GM19468 (cell line): Measurements from ENCODE around the gene AHDC1.

Experiments
- ATAC-seq: cut with Tn5 transposase; IDR thresholded peaks from one replicate; pipeline ENCODE4 v1.9.1; 2021; ENCODE audit warnings: mild to moderate bottlenecking, moderate library complexity, moderate number of reproducible peaks; ENCODE audit not compliant: unreplicated experiment; ENCODE audit errors: extremely low read depth

The AHDC1 gene

DNA sequence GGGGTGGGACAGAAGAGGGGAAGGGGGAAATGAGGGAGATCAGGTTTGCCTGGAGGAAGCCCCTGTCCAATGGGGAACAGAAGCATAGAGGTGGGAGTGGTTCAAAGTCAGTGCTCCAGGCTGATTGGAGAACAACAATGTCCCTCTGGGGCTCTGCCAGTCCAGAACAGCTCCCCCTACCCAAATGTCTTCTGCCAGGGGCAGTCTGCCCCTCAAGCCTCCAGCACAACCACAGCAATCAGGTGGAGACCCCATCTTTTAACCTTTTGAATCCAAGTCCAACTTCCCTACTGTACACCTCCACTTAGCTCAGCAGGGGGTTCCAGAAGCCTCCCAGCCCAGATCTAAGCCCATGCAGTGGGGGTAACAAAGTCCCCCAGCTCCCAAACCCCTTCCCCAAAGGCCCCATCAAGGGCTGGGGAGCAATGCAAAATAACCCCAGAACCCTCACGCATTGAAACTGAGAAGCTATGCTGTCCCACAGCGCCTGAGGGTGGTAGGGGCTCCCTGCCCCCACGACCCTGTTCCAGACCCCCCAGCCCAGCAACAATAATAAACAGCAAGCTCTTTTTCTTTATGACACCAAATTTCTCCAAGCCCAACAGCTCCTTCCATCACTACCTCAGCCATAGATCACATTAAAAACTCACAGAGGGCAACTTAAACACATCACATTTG lies 3.3 kb downstream of the AHDC1 start:
- no peak for ATAC-seq

GRCh38 chr1:27599605-27600497 lies 4.1 kb downstream of the AHDC1 start:
- ATAC-seq = no peak

- ATAC-seq = no peak
Measured at GRCh38 chr1:27598902-27599528, 4.9 kb downstream of the AHDC1 start.

DNA sequence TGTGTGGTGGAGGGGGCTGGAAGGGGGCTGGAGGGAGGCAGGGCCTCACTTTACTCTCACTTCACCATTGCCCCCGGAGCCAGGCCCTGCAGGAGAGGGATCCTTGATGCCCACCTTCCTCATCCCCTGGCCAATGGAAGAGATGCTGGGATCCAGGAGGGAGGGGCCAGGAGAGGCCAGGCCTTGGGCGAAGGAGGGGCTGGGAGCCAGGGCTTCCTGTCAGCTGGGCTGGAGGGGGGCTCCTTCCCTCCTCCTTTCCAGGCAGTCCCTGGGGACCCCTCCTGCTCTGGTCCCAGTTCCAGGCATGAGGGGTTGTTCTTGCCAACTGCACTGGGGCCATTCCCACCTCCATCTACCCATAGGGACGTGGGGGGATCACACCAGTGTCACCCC lies 5.7 kb downstream of the AHDC1 start:
- ATAC-seq = no peak

DNA sequence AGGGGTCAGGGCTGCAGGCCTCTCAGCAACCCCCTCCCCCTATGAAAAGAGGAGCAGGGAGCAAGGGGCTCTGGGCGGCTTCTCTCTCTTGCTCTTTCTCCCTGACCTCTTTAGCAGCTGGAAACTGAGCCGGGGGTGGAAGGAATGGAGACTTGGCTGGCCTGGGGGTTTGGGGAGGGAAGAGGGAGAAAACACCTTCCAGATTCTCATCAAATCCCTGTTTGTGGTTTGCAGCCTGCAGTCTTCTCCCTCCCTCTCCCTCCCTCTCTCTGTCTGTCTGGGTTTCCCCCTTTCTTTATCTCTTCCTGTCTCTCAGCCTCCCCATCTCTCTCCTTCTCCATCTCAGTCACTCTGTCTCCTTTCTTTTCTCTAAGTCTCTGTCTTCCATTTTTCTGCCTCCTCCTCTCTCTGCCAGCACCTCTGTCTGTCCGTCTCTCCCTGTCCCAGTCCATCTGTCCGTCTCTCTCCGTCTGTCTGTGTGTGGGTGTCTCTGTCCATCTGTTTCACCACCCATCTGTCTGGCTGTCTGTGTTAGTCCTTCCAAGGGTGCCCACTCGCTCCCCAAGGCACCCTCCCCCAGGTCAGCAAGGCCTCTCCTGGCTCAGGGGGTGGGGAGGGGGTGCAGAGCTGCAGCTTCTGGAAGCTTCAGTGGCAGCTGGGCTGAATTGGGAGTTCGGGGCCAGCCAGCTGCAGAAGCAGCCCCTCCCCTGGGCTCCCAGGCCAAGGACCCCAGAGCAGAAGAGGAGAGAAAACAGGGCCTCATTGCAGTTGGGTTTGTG lies 6.2 kb downstream of the AHDC1 start:
- no peak for ATAC-seq

DNA sequence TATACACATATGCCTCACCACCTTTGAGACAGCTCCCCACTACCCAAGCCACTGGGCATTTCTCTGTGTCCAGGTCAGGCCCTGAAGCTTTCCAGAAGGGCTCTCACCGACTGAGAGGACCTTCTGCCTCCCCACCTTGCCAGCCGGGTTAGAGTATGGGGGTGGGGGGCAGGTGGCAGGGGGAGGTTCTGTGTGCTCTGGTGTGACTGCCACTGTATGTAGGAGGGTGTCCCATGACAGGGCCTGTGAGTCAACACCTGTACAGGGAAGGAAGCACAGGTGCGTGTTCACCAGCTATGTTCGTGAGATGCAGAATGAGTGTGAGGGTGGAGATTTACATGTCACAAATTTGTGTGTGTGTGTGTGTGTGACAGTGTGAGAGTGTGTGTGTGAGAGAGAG lies 7.0 kb downstream of the AHDC1 start:
- ATAC-seq = no peak

- no peak for ATAC-seq
Measured at GRCh38 chr1:27596261-27596660, 7.7 kb downstream of the AHDC1 start.

DNA sequence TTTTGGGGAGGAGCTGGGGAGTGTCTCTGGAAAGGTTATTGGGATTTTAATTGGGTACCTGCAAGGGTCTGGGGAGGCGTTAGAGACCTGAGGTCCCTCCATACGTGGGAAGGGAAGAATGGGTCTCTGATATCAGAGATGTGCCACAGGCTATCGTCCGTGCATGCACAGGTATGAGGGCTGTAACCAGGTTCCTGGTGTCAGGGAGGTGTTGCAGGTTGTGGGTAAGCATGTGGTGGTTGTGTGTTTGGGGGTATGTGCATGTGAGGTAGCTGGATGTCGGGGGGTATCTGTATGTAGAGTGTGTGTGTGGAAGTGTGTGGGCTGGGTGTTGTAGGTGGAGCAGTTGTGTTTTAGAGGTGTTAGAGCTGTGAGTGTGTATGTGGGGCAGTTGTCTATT lies 8.3 kb downstream of the AHDC1 start:
- no peak for ATAC-seq

GRCh38 chr1:27594564-27595510 lies 9.1 kb downstream of the AHDC1 start:
- ATAC-seq = no peak

GRCh38 chr1:27593678-27594563 lies 10.0 kb downstream of the AHDC1 start:
- ATAC-seq = no peak

DNA sequence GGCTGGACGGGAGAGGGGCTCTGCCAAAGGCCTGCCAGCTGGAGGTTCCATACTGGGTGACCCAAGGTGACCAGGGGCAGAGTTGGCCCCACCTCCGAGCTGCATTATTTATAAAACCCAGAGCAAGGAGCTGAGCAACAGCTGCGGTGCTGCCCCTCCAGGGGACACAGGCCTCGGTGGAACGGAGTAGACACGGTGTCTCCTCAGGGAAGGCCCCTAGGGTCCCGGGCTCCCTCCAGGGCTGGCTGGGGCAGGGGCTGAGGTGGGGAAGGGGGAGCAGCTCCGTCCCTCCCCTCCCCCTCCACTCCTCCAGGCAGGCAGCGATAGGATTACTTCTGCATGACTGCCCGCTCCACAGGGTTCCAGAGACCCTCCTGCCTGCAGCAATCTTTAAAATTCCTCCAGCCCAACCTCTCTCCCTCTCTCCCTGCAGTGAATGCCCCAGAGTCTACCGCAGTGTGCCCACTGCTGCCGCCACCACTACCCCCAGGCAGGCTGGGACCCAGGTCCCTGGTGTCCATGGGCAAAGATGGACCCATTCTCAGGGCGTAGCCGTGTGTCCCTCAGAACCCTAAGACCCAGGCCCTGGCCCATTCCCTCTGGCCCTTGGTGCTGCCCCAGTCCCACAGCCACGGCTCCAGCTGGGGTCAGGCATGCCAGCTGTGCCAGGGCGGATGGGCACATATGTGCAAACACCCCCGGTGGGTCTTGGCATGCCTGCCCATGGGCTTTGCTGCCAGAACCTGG lies 10.8 kb downstream of the AHDC1 start:
- no peak for ATAC-seq

GRCh38 chr1:27592232-27592930 lies 11.6 kb downstream of the AHDC1 start:
- no peak for ATAC-seq

DNA sequence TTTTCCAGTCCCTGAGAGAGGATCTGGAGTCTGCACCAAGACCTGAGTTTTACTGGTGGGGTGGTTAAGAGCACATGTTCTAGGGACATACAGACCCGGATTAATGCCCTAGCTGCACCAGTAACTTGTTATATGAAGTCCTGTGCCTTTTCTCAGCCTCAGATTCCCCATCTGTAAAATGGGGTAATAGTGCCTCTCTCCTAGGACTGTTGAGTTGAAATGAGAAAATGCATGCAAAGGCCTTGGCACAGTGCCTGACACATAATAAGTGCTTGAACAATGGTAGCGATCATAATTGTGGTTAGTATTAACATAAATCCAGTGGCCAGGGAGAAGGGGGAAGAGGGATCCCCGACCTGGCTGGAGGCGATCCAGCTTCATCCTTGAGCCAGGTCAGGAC lies 12.3 kb downstream of the AHDC1 start:
- no peak for ATAC-seq

DNA sequence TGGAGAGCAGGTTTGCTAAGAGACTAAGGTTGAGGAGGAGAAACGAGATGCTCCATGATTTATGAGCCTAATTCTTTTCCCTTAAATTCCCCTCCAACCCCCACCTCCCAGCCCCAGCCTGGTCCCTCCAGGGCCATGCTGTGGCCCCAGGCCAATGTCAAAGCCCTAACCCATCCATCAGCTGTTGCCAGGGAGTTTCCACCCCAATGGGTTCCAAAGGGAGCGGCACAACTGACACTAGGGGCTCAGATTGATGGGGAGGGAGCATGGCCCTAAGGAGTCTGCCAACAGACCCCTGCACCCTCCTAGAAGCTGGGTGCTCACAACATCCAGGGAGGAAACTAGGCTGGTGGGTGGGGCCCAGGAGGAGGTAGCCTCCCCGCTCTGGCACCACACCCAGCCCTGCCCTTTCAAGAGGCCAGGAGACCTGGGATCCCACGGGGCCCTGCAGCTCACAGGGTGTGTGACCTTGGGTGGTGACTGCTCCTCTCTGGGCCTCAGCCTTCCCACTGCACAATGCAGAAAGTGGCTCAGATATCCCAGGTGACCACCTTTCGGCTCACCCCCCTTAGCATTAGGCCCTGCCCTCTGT lies 12.9 kb downstream of the AHDC1 start:
- no peak for ATAC-seq

- ATAC-seq = no peak
Measured at GRCh38 chr1:27589841-27590426, 14.0 kb downstream of the AHDC1 start.

GRCh38 chr1:27589441-27589840 lies 14.5 kb downstream of the AHDC1 start:
- ATAC-seq = no peak
